Left ventricle myocardium inferior (tissue), 1 donor: ENCODE results near the gene ADAMTS15. TPM values are rescaled to one million over a fixed set of nuclear protein-coding genes. Genes with fewer than 3 reads are reported as not detected.
A peak's percentile ranks its signal among the peaks of the same experiment; 100 is the strongest.

ENCODE experiments used
- DNase-seq: peaks from one replicate; pipeline ENCODE4 v3.0.0-alpha.2; 2020
- H3K27ac ChIP-seq: fragments of 200-600 bp; replicated peaks from 2 replicates; pipeline ENCODE4 v1.8.0; 2021
- H3K27me3 ChIP-seq: fragments of 200-600 bp; 2 replicates; pipeline ENCODE4 v1.8.0; 2021; ENCODE audit warnings: low read depth
- H3K36me3 ChIP-seq: fragments of 200-600 bp; 2 replicates; pipeline ENCODE4 v1.8.0; 2021
- H3K4me1 ChIP-seq: fragments of 200-600 bp; 2 replicates; pipeline ENCODE4 v1.8.0; 2021
- H3K4me3 ChIP-seq: fragments of 200-600 bp; 2 replicates; pipeline ENCODE4 v1.8.0; 2021; ENCODE audit warnings: mild to moderate bottlenecking, moderate library complexity
- H3K9me3 ChIP-seq: fragments of 200-600 bp; replicated peaks from 2 replicates; pipeline ENCODE4 v1.8.0; 2021
- intact Hi-C: fragments of 100-400 bp; cut with micrococcal nuclease; formaldehyde crosslinking; loops from one replicate; pipeline ENCODE4 v1.11.0; 2022
- total RNA-seq: library from RNA; stranded (reverse); fragmentation: NEBNext Ultra II Directional; extraction: Animal tissue kit (Norgen Biotek cat#: 25700); gene quantifications from one replicate; pipeline ENCODE4 v1.2.1, GENCODE V29; 2021
- TF ChIP-seq, protein P1 (sequence below): fragments of 200-600 bp; IDR thresholded peaks from 2 replicates; pipeline ENCODE4 v1.8.0; 2021; ENCODE audit warnings: antibody characterized with exemption, mild to moderate bottlenecking, borderline replicate concordance
- donor health status: DM: no; HTN: yes; CAD: no; lungs with severe emphysema.

Gene ADAMTS15
- total RNA-seq, 1 donor from 2014 or later: 22.9 TPM

DNA sequence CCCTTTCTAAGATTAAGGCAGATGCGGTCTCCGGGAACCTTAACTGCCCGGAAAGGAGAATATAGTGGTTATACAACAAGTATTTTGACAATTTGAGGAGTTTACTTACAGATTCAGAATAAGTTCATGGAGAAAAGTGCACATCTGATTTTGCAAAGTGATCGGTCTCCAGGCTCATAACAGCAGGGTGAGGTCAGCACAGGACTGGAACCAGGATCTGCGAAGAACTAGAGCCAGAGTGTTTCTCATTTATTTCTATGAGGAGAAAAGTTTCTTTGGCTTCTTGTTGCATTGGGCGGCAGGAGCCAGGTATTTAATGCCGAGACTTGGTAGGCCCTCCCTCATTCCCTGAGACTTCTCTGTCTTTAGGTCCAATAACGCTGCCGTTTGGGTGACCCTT, 3.7 kb downstream of the ADAMTS15 start:
- peaks cover 10% of the 10 kb centered on the region for H3K36me3 ChIP-seq
- no peaks in the 10 kb centered on the region for H3K27me3 ChIP-seq
- H3K4me1 ChIP-seq: peaks cover 94% of the 10 kb centered on the region
- no peak for DNase-seq
- intact Hi-C loops: loop anchor here (5.0 kb wide), 1 partner anchor 70 kb away; no protein-coding TSS in a partner anchor
- H3K27ac ChIP-seq: peak overlapping the region; percentile 93
- H3K4me3 ChIP-seq: peak overlapping the region; percentile 91
- no peaks in the 10 kb centered on the region for H3K9me3 ChIP-seq
- TF ChIP-seq, protein P1, sequence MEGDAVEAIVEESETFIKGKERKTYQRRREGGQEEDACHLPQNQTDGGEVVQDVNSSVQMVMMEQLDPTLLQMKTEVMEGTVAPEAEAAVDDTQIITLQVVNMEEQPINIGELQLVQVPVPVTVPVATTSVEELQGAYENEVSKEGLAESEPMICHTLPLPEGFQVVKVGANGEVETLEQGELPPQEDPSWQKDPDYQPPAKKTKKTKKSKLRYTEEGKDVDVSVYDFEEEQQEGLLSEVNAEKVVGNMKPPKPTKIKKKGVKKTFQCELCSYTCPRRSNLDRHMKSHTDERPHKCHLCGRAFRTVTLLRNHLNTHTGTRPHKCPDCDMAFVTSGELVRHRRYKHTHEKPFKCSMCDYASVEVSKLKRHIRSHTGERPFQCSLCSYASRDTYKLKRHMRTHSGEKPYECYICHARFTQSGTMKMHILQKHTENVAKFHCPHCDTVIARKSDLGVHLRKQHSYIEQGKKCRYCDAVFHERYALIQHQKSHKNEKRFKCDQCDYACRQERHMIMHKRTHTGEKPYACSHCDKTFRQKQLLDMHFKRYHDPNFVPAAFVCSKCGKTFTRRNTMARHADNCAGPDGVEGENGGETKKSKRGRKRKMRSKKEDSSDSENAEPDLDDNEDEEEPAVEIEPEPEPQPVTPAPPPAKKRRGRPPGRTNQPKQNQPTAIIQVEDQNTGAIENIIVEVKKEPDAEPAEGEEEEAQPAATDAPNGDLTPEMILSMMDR: no peak

DNA sequence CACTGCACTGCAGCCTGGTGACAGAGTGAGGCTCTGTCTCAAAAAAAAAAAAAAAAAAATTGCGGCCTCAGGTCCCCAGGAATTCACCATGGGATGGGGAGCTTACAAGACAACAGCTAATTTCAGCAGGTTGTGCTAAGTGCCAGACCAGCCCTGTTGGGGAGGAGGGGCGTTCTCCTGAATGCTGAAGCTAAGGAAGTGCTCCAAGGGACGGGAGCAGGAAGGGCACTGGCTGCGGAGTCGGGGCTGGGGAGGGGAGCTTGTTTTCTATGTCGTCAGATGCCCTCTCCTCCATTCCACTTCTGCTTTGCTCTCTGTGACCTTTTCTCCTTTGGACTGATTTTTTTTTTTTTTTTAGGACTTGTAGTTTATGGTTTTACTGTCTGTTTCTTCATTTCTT, 4.5 kb downstream of the ADAMTS15 start:
- H3K36me3 ChIP-seq: peaks cover 10% of the 10 kb centered on the region
- no peaks in the 10 kb centered on the region for H3K9me3 ChIP-seq
- no peaks in the 10 kb centered on the region for H3K27me3 ChIP-seq
- TF ChIP-seq, protein P1: no peak
- DNase-seq: peak; percentile 45
- intact Hi-C loops: loop anchor here (5.0 kb wide), 1 partner anchor 69 kb away; no protein-coding TSS in a partner anchor
- peak overlapping the region; percentile 91 for H3K4me3 ChIP-seq
- peak overlapping the region; percentile 93 for H3K27ac ChIP-seq
- peaks cover 99% of the 10 kb centered on the region for H3K4me1 ChIP-seq

DNA sequence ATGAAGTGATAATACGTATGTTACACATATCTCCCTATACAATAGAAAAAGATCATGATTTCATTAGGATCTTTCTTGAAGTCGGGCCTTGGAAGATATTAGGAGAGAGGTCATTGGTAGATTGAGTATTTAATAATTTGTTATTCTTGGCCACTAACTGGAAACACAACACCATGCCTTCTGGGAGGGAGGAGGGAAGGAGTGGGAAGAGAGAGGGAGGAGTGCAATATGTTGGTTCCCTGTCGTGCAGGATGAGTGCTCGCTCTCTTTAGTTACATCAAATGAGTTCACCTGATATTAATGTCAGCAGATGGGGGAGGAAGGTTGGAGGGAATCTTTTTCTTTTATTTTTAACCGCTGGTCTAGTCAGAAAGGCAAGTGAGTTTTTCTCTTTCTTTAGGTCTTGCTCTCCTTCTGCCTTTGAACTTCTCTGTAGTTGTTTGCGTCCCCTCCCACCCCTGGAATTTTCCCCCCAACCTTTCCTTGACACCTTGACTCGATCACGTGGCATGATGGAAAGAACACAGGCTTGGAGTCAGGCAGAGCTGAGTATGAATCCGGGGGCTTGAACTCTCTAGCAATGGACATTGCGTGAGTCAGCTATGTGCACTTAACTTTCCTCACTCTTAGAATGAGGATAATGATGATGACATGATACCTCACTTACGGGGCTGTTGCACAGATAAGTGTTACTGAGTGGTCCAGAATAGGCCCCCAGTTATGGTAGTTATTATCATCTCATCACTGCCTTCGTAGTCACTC, 6.2 kb downstream of the ADAMTS15 start:
- H3K36me3 ChIP-seq: peaks cover 10% of the 10 kb centered on the region
- TF ChIP-seq, protein P1: no peak
- intact Hi-C loops: loop anchor here (5.0 kb wide), 1 partner anchor 68 kb away; no protein-coding TSS in a partner anchor
- peak overlapping the region; percentile 93 for H3K27ac ChIP-seq
- peaks cover 100% of the 10 kb centered on the region for H3K4me1 ChIP-seq
- H3K4me3 ChIP-seq: peak overlapping the region; percentile 91
- no peaks in the 10 kb centered on the region for H3K27me3 ChIP-seq
- H3K9me3 ChIP-seq: no peaks in the 10 kb centered on the region
- DNase-seq: no peak

DNA sequence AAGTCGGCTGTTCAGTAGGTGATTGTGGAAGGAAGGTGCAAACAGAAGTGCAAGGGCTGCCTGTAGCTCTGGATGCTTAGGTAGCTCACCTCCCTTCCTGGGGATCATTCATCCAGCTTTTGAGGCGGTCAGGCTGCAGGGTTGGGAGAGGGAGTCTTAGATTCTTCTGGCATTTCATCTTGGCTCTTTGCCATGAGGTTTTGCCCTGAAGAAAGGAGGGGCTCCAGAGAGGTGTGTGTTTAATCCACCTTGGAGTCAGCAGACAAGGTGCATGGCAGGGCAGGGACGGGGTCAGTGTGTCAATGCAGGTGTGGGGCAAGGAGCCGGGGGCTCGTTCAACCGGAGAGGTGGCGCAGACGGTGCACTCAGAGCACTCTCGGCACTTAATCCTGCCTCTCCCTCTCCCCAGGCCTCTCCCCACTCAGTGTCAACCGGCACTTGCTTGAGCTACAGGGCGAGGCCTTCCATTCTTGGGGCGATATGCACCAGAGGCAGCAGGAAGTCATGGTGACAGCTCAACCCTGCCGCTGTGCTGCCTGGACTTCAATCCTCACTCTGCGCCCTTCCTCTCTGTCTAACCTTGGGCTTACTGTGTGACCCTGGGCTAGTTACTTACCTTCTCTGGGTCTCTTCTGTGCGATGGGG, 7.2 kb downstream of the ADAMTS15 start:
- no peak for DNase-seq
- Histone ChIP-seq H3K4me3 (peak overlapping the region; percentile 91), H3K27ac (peak overlapping the region; percentile 93), H3K36me3 (peaks cover 14% of the 10 kb centered on the region), H3K4me1 (peaks cover 100% of the 10 kb centered on the region), H3K27me3 (no peaks in the 10 kb centered on the region), H3K9me3 (no peaks in the 10 kb centered on the region)
- TF ChIP-seq, protein P1: no peak
- intact Hi-C loops: no loop called here

DNA sequence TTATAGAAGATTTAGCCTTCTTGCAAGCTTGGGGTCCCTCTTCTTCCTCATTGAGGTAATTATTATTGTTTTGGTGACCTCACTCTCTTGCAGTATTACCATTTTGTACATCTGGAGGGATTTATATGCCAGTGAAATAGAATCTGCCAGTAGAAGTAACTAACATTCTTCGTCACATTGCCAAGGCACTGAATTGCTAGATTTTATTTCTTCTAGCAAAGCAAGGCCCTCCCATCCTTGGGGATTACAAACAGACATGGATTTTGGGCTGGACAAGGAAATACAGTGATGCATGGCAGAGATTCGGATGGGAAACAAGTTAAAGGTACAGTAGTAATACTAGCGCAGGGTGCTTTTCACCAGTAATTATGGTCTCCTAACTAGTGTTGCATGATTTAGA, 7.8 kb downstream of the ADAMTS15 start:
- Histone ChIP-seq H3K36me3 (peaks cover 17% of the 10 kb centered on the region), H3K27me3 (no peaks in the 10 kb centered on the region), H3K27ac (peak overlapping the region; percentile 93), H3K9me3 (no peaks in the 10 kb centered on the region), H3K4me1 (peaks cover 100% of the 10 kb centered on the region), H3K4me3 (no peak overlapping the region)
- TF ChIP-seq, protein P1: no peak
- intact Hi-C loops: no loop called here
- no peak for DNase-seq
